ENCODE measurements around the gene SAMD11. TPM values are rescaled to one million over a fixed set of nuclear protein-coding genes. Genes with fewer than 3 reads are reported as not detected.

SAMD11 gene
- total and polyA plus RNA-seq, 2 of the 13 experiments (the other 11 are each of a cell fraction or from before 2014, with no cell fraction given): 0.11 TPM; not detected in 1

GRCh38 chr1:938088-938683 lies 14.5 kb downstream of the SAMD11 start (continued):
- no peak for TF ChIP-seq PREB (CRISPR knock-in tag; IDR thresholded peaks at IDR 0.05)
- TF ChIP-seq HNRNPK (IDR thresholded peaks at IDR 0.05; ENCODE audit: low read depth, low read length, poor library complexity, severe bottlenecking): no peak
- TF ChIP-seq ZMAT5 (CRISPR knock-in tag; IDR thresholded peaks at IDR 0.05; ENCODE audit: borderline replicate concordance, low read depth): no peak
- TF ChIP-seq ZSCAN21 (CRISPR knock-in tag; IDR thresholded peaks at IDR 0.05; ENCODE audit: borderline replicate concordance): no peak
- TF ChIP-seq SRSF1 (optimal IDR thresholded peaks at IDR 0.05; ENCODE audit: low read depth, low read length): no peak
- no peak for TF ChIP-seq RFXAP (CRISPR knock-in tag; IDR thresholded peaks at IDR 0.05; ENCODE audit: borderline replicate concordance)
- no peak for TF ChIP-seq PRMT3 (CRISPR knock-in tag; IDR thresholded peaks at IDR 0.05; ENCODE audit: borderline replicate concordance, low read depth)
- TF ChIP-seq TP53 (CRISPR knock-in tag; conservative IDR thresholded peaks at IDR 0.05): no peak
- TF ChIP-seq EED (CRISPR knock-in tag; IDR thresholded peaks at IDR 0.05): no peak
- no peak for TF ChIP-seq ZNF703 (CRISPR knock-in tag; IDR thresholded peaks at IDR 0.05; ENCODE audit: borderline replicate concordance)
- TF ChIP-seq TEAD3 (CRISPR knock-in tag; optimal IDR thresholded peaks at IDR 0.05; ENCODE audit: borderline replicate concordance): no peak
- no peak for TF ChIP-seq ZNF276 (CRISPR knock-in tag; IDR thresholded peaks at IDR 0.05; ENCODE audit: low read depth)
- no peak for TF ChIP-seq MNT (IDR thresholded peaks at IDR 0.05)
- peak; percentile 23; the same call in 1 of the 2 replicates for TF ChIP-seq SMC3 (IDR thresholded peaks at IDR 0.05; ENCODE audit: low read length)
- no peak for TF ChIP-seq IKZF4 (CRISPR knock-in tag; IDR thresholded peaks at IDR 0.05; ENCODE audit: borderline replicate concordance, low read depth, not compliant biosample characterization)
- peak; percentile 41; the same call in 1 of the 2 replicates for TF ChIP-seq ZBTB14 (CRISPR knock-in tag; IDR thresholded peaks at IDR 0.05)
- TF ChIP-seq CERS6 (CRISPR knock-in tag; IDR thresholded peaks at IDR 0.05): no peak
- peak; percentile 47; the same call in 1 of the 2 replicates for TF ChIP-seq ZBTB33 (CRISPR knock-in tag; IDR thresholded peaks at IDR 0.05)
- no peak for TF ChIP-seq CEBPB (IDR thresholded peaks at IDR 0.05; ENCODE audit: borderline replicate concordance, low read depth, low read length)

Data from HepG2 (cell line).